ENCODE data around the gene PELO.

The PELO gene

DNA sequence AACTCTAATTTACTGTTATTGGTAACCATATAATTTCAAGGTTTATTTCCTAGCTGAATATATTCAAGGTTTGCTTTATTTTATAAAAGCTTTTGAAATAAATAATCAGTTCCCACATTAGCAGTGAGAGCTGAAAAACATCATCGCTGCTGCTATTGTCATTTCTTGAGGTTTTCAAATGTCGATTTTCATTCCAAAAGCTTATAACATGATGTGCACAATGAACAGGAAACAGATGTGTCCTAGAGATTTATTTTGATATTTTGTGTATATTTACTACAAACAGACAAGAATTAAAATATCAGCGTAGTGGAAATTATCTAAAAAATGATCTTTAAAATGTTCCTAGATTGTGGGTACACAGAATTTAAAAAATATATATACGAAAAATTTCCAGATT, 10.5 kb upstream of the PELO start:
- Histone ChIP-seq H3K9ac (ENCODE audit: low read depth, low read length) (no peak overlapping the region), H3K36me3 (ENCODE audit: insufficient read depth, low read length) (no peaks in the 10 kb centered on the region), H3K27me3 (ENCODE audit: insufficient read depth, low read length, poor library complexity) (no peaks in the 10 kb centered on the region), H3K4me1 (ENCODE audit: insufficient read depth, low read length) (peaks cover 20% of the 10 kb centered on the region), H4K20me1 (ENCODE audit: insufficient read depth, low read length) (no peaks in the 10 kb centered on the region), H3K4me3 (ENCODE audit: low read depth in 1 of 2, low read length in 2 of 2) (no peak overlapping the region), H3K4me2 (ENCODE audit: insufficient read depth, low read length) (no peak overlapping the region), H3K79me2 (ENCODE audit: insufficient read depth, low read length) (no peaks in the 10 kb centered on the region), H3K9me3 (ENCODE audit: insufficient read depth, low read length, severe bottlenecking) (no peaks in the 10 kb centered on the region), H3K27ac (ENCODE audit: low read length) (no peak overlapping the region), H2AFZ (ENCODE audit: low read depth, low read length) (no peak overlapping the region)
- no peak for ATAC-seq (ENCODE audit: insufficient read depth, low read depth)
- TF ChIP-seq CTCF (IDR thresholded peaks at IDR 0.05; ENCODE audit: borderline replicate concordance, extremely low read depth, low read length, poor library complexity, severe bottlenecking) (no peak), EZH2 (IDR thresholded peaks at IDR 0.05; ENCODE audit: borderline replicate concordance, low read depth, low read length, severe bottlenecking) (no peak)
- DNase-seq = no peak

GRCh38 chr5:52778781-52779180, 8.9 kb upstream of the PELO start:
- no peak overlapping the region for H3K4me3 ChIP-seq (ENCODE audit: low read depth in 1 of 2, low read length in 2 of 2)
- DNase-seq (no peak), ATAC-seq (ENCODE audit: insufficient read depth, low read depth) (no peak)
- no peaks in the 10 kb centered on the region for H3K79me2 ChIP-seq (ENCODE audit: insufficient read depth, low read length)
- no peak overlapping the region for H3K9ac ChIP-seq (ENCODE audit: low read depth, low read length)
- H3K4me1 ChIP-seq (ENCODE audit: insufficient read depth, low read length) = peaks cover 17% of the 10 kb centered on the region
- no peak overlapping the region for H2AFZ ChIP-seq (ENCODE audit: low read depth, low read length)
- no peaks in the 10 kb centered on the region for H3K36me3 ChIP-seq (ENCODE audit: insufficient read depth, low read length)
- no peaks in the 10 kb centered on the region for H3K9me3 ChIP-seq (ENCODE audit: insufficient read depth, low read length, severe bottlenecking)
- H3K4me2 ChIP-seq (ENCODE audit: insufficient read depth, low read length) = no peak overlapping the region
- H3K27ac ChIP-seq (ENCODE audit: low read length) = no peak overlapping the region
- no peaks in the 10 kb centered on the region for H4K20me1 ChIP-seq (ENCODE audit: insufficient read depth, low read length)
- no peaks in the 10 kb centered on the region for H3K27me3 ChIP-seq (ENCODE audit: insufficient read depth, low read length, poor library complexity)
- TF ChIP-seq CTCF (IDR thresholded peaks at IDR 0.05; ENCODE audit: borderline replicate concordance, extremely low read depth, low read length, poor library complexity, severe bottlenecking) (no peak), EZH2 (IDR thresholded peaks at IDR 0.05; ENCODE audit: borderline replicate concordance, low read depth, low read length, severe bottlenecking) (no peak)

DNA sequence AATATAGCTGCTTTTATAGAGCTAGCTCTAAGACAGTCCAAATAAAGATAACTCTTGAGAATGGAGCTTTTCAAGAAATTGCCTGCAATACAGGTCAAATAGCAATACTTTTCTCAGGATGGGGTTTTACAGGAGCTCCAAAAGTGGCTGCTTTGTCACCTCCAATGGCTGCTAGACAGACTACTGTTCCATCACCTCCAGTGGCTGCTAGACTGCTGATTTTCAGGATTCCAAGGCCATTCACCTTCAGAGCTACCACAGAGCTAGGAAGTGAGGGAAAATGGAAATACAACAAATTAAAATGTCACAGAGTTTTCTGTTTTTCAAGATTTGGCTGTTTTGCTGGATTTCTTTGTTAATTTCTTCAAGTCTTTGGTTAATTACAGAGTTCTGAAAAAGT, 8.5 kb upstream of the PELO start:
- ATAC-seq (ENCODE audit: insufficient read depth, low read depth) (no peak), DNase-seq (no peak)
- H3K27me3 ChIP-seq (ENCODE audit: insufficient read depth, low read length, poor library complexity) = no peaks in the 10 kb centered on the region
- H3K27ac ChIP-seq (ENCODE audit: low read length) = no peak overlapping the region
- no peak overlapping the region for H3K9ac ChIP-seq (ENCODE audit: low read depth, low read length)
- TF ChIP-seq CTCF (IDR thresholded peaks at IDR 0.05; ENCODE audit: borderline replicate concordance, extremely low read depth, low read length, poor library complexity, severe bottlenecking) (no peak), EZH2 (IDR thresholded peaks at IDR 0.05; ENCODE audit: borderline replicate concordance, low read depth, low read length, severe bottlenecking) (no peak)
- H2AFZ ChIP-seq (ENCODE audit: low read depth, low read length) = no peak overlapping the region
- peaks cover 13% of the 10 kb centered on the region for H3K4me1 ChIP-seq (ENCODE audit: insufficient read depth, low read length)
- H3K79me2 ChIP-seq (ENCODE audit: insufficient read depth, low read length) = no peaks in the 10 kb centered on the region
- H4K20me1 ChIP-seq (ENCODE audit: insufficient read depth, low read length) = no peaks in the 10 kb centered on the region
- no peak overlapping the region for H3K4me3 ChIP-seq (ENCODE audit: low read depth in 1 of 2, low read length in 2 of 2)
- H3K9me3 ChIP-seq (ENCODE audit: insufficient read depth, low read length, severe bottlenecking) = no peaks in the 10 kb centered on the region
- no peaks in the 10 kb centered on the region for H3K36me3 ChIP-seq (ENCODE audit: insufficient read depth, low read length)
- H3K4me2 ChIP-seq (ENCODE audit: insufficient read depth, low read length) = no peak overlapping the region
